HG02938 (cell line): Measurements from ENCODE around the gene SEMA3B.

Experiments used
- ATAC-seq: cut with Tn5 transposase; IDR thresholded peaks from one replicate; pipeline ENCODE4 v1.9.1; 2021; ENCODE audit warnings: mild to moderate bottlenecking, moderate library complexity; ENCODE audit not compliant: unreplicated experiment

SEMA3B gene

DNA sequence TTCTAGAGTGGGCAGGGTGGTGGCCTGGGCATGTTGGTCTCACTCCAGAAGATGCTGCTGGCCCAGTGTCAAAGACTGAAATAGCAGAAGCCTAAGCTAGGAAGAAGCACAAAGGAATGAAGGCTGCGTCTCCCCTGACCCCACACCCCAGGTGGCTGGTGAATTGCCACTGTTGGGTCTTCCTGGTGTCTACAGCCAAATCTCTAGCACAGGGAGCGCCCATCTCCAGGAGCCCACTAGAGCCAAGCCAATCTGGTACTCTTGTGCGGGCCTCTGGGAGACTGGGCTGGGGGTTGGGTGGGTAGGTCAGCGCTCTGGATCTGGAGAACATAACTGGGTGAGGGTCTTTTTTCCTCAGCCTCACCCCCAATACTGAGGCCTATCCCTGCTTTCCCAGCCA is 58.2 kb downstream of the SEMA3B start:
- ATAC-seq: no peak
